IPS-18c (cell line): ENCODE data around the gene KLF13.

Experiments
- H3K4me3 ChIP-seq: 2 replicates; pipeline ENCODE4 v1.7.0; 2013; ENCODE audit warnings: low read depth, mild to moderate bottlenecking, low read length, moderate library complexity; ENCODE audit not compliant: insufficient read depth
- H3K9me3 ChIP-seq: one replicate; pipeline ENCODE4 v1.6.1; 2013; ENCODE audit warnings: mild to moderate bottlenecking, low read length, moderate library complexity; ENCODE audit not compliant: control insufficient read depth, insufficient read depth

KLF13 gene

GRCh38 chr15:31336593-31337295 is 10.1 kb downstream of the KLF13 start:
- H3K9me3 ChIP-seq: no peaks in the 10 kb centered on the region
- H3K4me3 ChIP-seq: no peak overlapping the region

GRCh38 chr15:31337352-31338031 is 10.9 kb downstream of the KLF13 start:
- Histone ChIP-seq H3K9me3 (no peaks in the 10 kb centered on the region), H3K4me3 (no peak overlapping the region)

DNA sequence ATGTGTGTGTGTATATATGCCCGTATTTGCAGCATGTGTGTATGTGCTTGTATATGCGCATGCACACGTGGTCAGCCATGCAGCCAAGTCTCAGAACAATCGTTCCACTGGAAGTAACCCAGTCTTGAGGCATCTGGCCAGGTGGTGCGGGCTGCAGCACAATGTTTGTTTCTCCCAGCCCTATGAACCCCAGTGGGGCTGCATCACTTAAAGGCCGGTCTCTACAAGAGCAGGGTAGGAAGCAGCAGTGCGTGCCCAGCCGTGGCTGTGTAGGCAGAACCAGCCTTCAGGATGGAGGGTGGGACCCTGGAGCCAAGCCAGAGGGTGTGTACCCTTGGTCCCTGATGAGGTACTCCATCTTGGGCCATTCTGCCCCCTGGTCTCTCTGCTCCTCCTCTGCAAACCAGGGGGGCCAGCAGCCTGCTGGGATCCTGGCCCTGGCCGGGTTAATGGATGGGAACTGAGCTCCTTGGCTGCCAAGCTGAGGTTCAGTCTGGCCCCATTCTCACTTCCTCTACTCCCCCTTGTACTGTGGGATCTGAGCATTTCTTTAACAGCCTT is 11.8 kb downstream of the KLF13 start:
- Histone ChIP-seq H3K4me3 (no peak overlapping the region), H3K9me3 (no peaks in the 10 kb centered on the region)

DNA sequence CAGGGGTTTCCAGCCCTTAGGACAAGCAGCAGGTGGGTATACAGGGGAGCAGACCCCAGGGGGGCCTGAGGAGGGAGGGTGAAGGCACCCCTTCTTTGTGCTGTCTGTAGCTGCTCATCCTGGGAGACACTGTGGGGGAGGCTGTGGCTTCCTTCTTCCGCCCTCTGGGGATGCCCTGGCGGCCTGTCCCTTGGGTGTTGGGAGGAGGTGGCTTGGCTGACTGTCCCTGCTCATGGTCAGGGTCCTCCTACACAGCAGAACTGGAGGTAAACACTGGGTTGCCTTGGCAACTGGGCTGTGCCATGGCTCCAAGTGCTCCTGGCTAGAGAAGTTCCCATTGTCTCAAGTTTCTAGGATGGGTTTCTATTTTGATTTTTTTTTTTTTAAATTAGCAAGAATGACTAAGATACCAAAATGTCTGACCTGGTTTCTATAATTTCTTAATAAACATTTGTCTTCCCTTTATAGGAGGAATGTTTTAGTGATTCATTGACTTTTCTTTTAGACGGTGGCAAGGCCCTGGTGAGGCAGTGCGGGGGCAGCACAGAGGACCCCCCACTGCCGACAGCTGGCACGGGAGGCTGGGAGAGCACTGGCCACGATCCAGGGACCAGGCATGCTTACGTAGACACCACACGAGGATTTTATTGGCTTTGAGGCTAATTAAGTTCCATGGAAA is 12.4 kb downstream of the KLF13 start:
- H3K9me3 ChIP-seq: no peaks in the 10 kb centered on the region
- H3K4me3 ChIP-seq: no peak overlapping the region

DNA sequence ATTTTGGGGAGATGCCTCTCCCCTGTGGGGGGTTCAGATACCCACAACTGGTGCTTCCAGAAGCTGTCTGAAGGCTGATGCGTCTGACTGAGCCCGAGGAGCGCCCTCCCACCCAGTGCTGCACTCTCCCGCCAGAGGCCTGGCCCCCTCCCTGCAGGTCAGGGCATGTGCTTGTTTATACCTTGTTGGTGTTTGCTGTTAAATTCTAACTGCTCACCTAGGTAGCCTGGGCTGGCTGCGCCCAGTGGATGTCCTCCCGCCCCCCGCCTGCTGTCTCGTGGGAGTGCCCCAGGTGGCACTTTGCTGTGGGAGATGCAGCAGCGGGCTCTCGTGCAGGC is 12.9 kb downstream of the KLF13 start:
- Histone ChIP-seq H3K9me3 (no peaks in the 10 kb centered on the region), H3K4me3 (no peak overlapping the region)

GRCh38 chr15:31340047-31340446 is 13.4 kb downstream of the KLF13 start:
- Histone ChIP-seq H3K9me3 (no peaks in the 10 kb centered on the region), H3K4me3 (no peak overlapping the region)

- H3K9me3 ChIP-seq: no peaks in the 10 kb centered on the region
- H3K4me3 ChIP-seq: no peak overlapping the region
Measured at GRCh38 chr15:31340592-31340991, 14.0 kb downstream of the KLF13 start.

GRCh38 chr15:31341071-31341470 is 14.4 kb downstream of the KLF13 start:
- Histone ChIP-seq H3K9me3 (no peaks in the 10 kb centered on the region), H3K4me3 (no peak overlapping the region)

DNA sequence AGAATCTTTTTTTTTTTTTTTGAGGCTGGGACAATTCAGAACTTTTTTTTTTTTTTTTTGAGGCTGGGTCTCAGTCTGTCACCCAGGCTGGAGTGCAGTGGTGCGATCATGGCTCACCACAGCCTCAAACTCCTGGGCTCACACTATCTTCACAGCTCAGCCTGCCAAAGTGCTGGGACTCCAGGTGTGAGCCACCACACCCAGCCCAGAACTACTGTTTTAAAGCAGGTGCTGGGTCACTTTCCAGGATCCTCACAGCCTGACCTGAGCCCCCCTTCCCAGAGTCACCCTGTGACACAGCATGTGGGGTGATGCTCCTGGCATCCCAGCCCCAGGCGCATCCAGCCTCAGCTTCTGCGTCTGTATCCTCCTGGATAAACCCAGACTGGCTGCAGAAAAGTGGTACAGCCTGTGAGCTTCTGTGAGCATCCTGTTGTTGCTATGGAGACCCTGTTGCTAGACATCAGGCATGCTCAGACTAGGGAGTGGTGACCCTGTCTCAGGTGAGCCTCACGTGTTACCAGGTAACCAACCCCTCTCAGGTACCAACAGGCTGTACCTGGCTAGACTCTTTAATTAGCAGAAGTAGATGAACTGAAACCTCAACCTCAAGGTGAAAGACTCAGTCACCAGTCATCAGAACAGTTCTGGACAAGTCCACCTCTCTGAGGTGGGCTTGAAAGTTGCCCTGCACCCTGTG is 15.0 kb downstream of the KLF13 start:
- Histone ChIP-seq H3K9me3 (no peaks in the 10 kb centered on the region), H3K4me3 (no peak overlapping the region)

DNA sequence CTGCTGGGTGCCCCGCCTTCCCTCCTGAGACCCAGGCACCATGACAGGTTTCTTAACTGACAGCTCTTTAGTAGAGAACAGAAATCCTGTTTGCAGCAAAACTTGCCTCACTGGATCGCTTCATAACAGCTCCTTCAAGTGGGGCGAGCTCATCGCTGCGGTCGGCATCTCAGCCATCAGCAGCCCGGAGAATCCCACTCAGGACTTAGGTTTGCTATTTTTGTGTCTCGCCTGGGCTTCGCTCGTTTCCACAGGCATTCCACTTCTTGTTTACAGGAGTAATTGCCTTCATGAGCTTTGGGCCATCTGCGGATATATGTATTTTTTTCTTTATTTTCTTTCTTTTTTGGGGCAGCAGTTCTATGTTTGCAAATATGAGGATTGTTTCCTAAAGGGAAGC is 15.7 kb downstream of the KLF13 start:
- Histone ChIP-seq H3K4me3 (no peak overlapping the region), H3K9me3 (no peaks in the 10 kb centered on the region)

DNA sequence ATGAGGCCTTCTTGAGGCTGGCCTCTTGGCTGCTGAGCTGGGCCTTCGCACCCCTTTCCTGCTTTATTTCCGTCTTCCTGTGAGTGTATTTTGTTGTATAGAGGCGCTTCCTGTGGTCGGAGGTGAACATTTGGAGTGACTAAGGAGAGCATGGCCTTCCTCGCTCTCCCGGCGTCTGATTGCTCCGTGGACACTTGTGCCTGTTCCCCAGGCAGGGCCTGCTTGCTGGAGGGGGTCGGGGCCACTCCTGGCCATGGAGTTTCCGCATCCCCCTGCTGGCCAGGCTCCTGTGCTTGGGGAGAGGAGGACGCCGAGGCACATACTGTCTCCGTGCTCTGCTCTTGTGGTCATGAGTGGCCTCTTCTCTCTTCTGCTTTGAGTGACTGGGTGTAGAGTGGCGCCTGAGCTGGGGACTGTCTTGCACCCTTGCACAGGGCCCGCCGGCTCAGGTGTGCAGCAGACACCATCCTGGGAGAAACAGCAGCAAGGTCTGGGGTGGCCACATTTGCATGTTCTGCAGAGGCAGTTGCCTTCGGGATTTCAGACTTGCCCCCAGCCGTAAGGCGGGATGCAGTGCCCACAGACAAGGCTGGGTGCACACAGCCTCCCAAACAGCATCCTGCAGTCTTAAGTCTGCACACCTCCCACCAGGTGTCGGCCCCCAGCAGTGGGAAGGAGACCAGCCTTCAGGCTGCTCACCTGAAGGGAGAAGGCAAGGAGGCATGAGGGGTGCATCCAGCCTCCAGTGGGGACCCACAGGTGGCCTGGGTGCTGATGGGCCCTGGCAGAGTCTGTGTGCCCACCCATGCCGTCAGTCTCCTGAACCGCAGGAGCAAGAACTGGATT is 16.4 kb downstream of the KLF13 start:
- Histone ChIP-seq H3K4me3 (no peak overlapping the region), H3K9me3 (no peaks in the 10 kb centered on the region)

DNA sequence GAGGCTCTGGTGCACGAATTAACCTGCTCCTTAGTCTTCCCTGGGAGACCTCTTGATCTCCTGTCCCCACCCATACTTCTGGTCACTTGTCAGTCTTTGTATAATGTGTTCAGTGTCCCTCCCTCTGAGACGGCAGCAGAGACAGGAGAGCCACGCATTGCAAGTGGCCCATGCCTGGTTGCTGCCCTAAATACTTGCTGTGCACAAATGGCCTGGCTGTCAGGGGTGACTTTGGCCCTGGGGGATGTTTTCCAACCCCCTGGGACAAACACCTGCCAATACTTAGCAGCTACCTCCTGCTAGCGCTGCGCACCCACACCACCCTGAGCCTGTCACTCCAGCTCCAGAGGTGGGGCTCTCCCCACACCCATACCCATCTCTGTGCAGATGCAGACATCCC is 17.2 kb downstream of the KLF13 start:
- Histone ChIP-seq H3K4me3 (no peak overlapping the region), H3K9me3 (no peaks in the 10 kb centered on the region)

DNA sequence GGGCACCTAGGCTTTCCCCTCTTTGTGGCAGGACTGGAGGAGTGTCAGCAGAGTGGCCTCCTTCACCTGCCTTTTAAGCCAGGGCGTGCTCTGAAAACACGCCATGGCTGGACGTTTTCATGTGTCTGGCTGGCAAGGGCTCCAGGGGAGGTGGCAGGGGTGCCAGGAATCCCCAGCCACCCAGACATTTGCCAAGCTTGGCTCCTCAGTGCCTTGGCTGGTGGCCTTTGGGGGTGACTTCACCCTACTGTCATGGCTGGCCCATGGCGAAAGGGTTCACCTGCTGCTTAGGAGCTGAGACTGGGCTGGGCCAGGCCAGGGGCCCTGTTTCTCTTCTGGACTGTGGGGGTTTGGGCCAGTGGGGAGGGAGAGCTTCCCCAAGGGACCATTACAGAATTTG is 17.6 kb downstream of the KLF13 start:
- Histone ChIP-seq H3K9me3 (no peaks in the 10 kb centered on the region), H3K4me3 (no peak overlapping the region)

DNA sequence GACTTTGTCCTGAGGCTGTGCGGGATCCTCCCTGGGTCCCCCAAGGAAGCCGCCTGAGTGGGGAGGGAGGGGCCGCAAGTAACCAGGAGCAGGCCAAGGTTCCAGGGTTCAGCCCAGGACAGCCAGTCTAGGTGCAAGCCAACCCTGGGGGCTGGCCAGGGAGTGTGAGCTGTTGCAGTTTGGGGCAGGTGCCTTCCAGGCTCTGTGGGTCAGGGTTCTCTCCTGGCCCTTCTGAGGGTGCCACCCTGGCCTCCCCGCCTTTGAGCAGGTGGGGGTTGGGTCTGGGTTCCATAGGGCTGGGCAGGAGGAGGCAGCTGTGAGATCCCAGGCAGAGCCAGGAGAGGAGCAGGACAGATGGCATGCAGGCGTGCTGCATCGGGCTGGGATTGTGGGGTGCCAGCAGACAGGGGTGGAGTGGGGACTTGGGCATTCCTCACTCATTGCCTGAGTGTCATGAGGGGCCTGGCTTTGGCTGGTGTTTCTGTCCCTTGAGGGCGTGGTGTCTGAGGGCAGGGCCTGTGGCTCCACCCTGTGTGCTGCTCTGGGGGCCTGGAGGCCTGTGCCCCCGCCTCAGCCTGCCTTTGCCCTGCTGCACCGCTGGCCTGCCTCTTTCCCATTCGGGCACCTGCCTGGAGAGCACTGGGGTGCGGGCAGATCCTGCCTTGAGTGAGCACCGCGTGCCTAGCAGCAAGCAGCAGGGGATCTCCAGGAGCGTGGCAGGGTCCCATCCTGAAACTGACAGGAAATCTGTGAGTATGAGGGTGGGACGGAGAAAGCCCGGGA is 18.4 kb downstream of the KLF13 start:
- Histone ChIP-seq H3K4me3 (no peak overlapping the region; the same call in 1 of the 2 replicates), H3K9me3 (no peaks in the 10 kb centered on the region)

- no peak overlapping the region for H3K4me3 ChIP-seq
- no peaks in the 10 kb centered on the region for H3K9me3 ChIP-seq
Measured at GRCh38 chr15:31345606-31346366, 19.2 kb downstream of the KLF13 start.
